HEK293 (cell line): ENCODE results near the gene TCF21.

Experiments used
- CTCF ChIA-PET: fragments of 350-600 bp; formaldehyde crosslinking; extraction: SDS; loops from one replicate; lab custom pipeline; 2021; ENCODE audit warnings: antibody characterized with exemption; lab: Yijun Ruan, JAX
- POLR2A ChIA-PET: fragments of 300-600 bp; formaldehyde crosslinking; extraction: SDS; loops from one replicate; lab custom pipeline; 2020; ENCODE audit warnings: antibody characterized with exemption, inconsistent platforms; lab: Yijun Ruan, JAX
- H3K27ac ChIP-seq: fragments of 200-500 bp; sonication (Bioruptor generic); 2 replicates; pipeline ENCODE4 v1.5.1; 2014; ENCODE audit warnings: low read depth, low read length, control low read depth, inconsistent platforms; ENCODE audit errors: extremely low read depth
- H3K36me3 ChIP-seq, 2 experiments: fragments of 200-500 bp in 1 of 2; sonication (Bioruptor generic) in 1 of 2; 1 replicate in 1 of 2; 2 replicates in 1 of 2; pipeline ENCODE4 v1.5.1; 2014 to 2017; ENCODE audit warnings: inconsistent platforms in 2 of 2, low read length in 2 of 2; ENCODE audit not compliant: control insufficient read depth in 2 of 2, insufficient read depth in 1 of 2
- H3K4me1 ChIP-seq: fragments of 200-500 bp; sonication (Bioruptor generic); 2 replicates; pipeline ENCODE4 v1.5.1; 2014; ENCODE audit warnings: mild to moderate bottlenecking, low read length, inconsistent platforms; ENCODE audit not compliant: control insufficient read depth, insufficient read depth
- H3K4me3 ChIP-seq: 2 replicates; pipeline ENCODE4 v1.5.1; 2011; ENCODE audit warnings: low read depth, mild to moderate bottlenecking, control low read depth, low read length, moderate library complexity
- H3K9me3 ChIP-seq: fragments of 200-500 bp; sonication (Bioruptor generic); 2 replicates; pipeline ENCODE4 v1.5.1; 2014; ENCODE audit warnings: low read depth, low read length, inconsistent platforms; ENCODE audit not compliant: control insufficient read depth, insufficient read depth
- BCL11A ChIP-seq: fragments of 450-650 bp; formaldehyde crosslinking; IDR thresholded peaks from 2 replicates; pipeline ENCODE4 v1.5.1; 2016; ENCODE audit warnings: low read depth, missing biosample characterization, missing genetic modification characterization
- BCL11B ChIP-seq: fragments of 450-650 bp; formaldehyde crosslinking; IDR thresholded peaks from 2 replicates; pipeline ENCODE4 v1.5.1; 2016; ENCODE audit warnings: low read depth, missing biosample characterization, missing genetic modification characterization
- GLIS2 ChIP-seq: fragments of 450-650 bp; formaldehyde crosslinking; IDR thresholded peaks from 2 replicates; pipeline ENCODE4 v1.5.1; 2016; ENCODE audit warnings: missing biosample characterization, missing genetic modification characterization
- IKZF3 ChIP-seq: fragments of 450-650 bp; IDR thresholded peaks from 2 replicates; pipeline ENCODE4 v1.5.0; 2018; ENCODE audit warnings: missing biosample characterization, mild to moderate bottlenecking, missing genetic modification characterization, moderate library complexity
- KLF16 ChIP-seq: fragments of 450-650 bp; formaldehyde crosslinking; IDR thresholded peaks from 2 replicates; pipeline ENCODE4 v1.5.1; 2017; ENCODE audit warnings: missing biosample characterization, missing genetic modification characterization
- KLF8 ChIP-seq: fragments of 450-650 bp; formaldehyde crosslinking; IDR thresholded peaks from 2 replicates; pipeline ENCODE4 v1.5.1; 2016; ENCODE audit warnings: missing biosample characterization, missing genetic modification characterization
- MEIS1 ChIP-seq: sonication (generic); formaldehyde crosslinking; IDR thresholded peaks from 2 replicates; pipeline ENCODE4 v1.8.1; 2022; ENCODE audit warnings: missing genetic modification reagents, mild to moderate bottlenecking, borderline replicate concordance
- MZF1 ChIP-seq: fragments of 450-650 bp; formaldehyde crosslinking; IDR thresholded peaks from 2 replicates; pipeline ENCODE4 v1.5.1; 2017; ENCODE audit warnings: missing biosample characterization, missing genetic modification characterization, borderline replicate concordance
- REST ChIP-seq: fragments of 450-650 bp; formaldehyde crosslinking; IDR thresholded peaks from 2 replicates; pipeline ENCODE4 v1.5.1; 2016; ENCODE audit warnings: missing biosample characterization, missing genetic modification characterization
- SALL2 ChIP-seq: fragments of 450-650 bp; formaldehyde crosslinking; IDR thresholded peaks from 2 replicates; pipeline ENCODE4 v1.5.0; 2017; ENCODE audit warnings: missing biosample characterization, mild to moderate bottlenecking, missing genetic modification characterization, borderline replicate concordance
- SCRT2 ChIP-seq: fragments of 450-650 bp; formaldehyde crosslinking; IDR thresholded peaks from 2 replicates; pipeline ENCODE4 v1.5.1; 2016; ENCODE audit warnings: missing biosample characterization, missing genetic modification characterization
- TRIM28 ChIP-seq: IDR thresholded peaks from 2 replicates; pipeline ENCODE4 v1.6.1; 2011; ENCODE audit warnings: low read length, control low read depth, borderline replicate concordance
- ZBTB17 ChIP-seq: fragments of 450-650 bp; formaldehyde crosslinking; IDR thresholded peaks from 2 replicates; pipeline ENCODE4 v1.5.1; 2016; ENCODE audit warnings: missing biosample characterization, missing genetic modification characterization
- ZBTB20 ChIP-seq: fragments of 450-650 bp; formaldehyde crosslinking; IDR thresholded peaks from 2 replicates; pipeline ENCODE4 v1.5.1; 2016; ENCODE audit warnings: missing biosample characterization, missing genetic modification characterization
- ZBTB8A ChIP-seq: fragments of 450-650 bp; formaldehyde crosslinking; IDR thresholded peaks from 2 replicates; pipeline ENCODE4 v1.5.1; 2016; ENCODE audit warnings: missing biosample characterization, missing genetic modification characterization
- ZIC2 ChIP-seq: fragments of 450-650 bp; formaldehyde crosslinking; IDR thresholded peaks from 2 replicates; pipeline ENCODE4 v1.5.1; 2016; ENCODE audit warnings: missing biosample characterization, missing genetic modification characterization
- ZNF140 ChIP-seq: fragments of 450-650 bp; formaldehyde crosslinking; IDR thresholded peaks from 2 replicates; pipeline ENCODE4 v1.5.1; 2016; ENCODE audit warnings: missing biosample characterization, missing genetic modification characterization
- ZNF157 ChIP-seq: fragments of 450-650 bp; formaldehyde crosslinking; IDR thresholded peaks from 2 replicates; pipeline ENCODE4 v1.5.1; 2016; ENCODE audit warnings: missing biosample characterization, missing genetic modification characterization
- ZNF16 ChIP-seq: fragments of 450-650 bp; formaldehyde crosslinking; IDR thresholded peaks from 2 replicates; pipeline ENCODE4 v1.5.1; 2016; ENCODE audit warnings: low read depth, missing biosample characterization, missing genetic modification characterization
- ZNF2 ChIP-seq: fragments of 450-650 bp; formaldehyde crosslinking; IDR thresholded peaks from 2 replicates; pipeline ENCODE4 v1.5.1; 2016; ENCODE audit warnings: missing biosample characterization, missing genetic modification characterization
- ZNF24 ChIP-seq: fragments of 450-650 bp; formaldehyde crosslinking; IDR thresholded peaks from 2 replicates; pipeline ENCODE4 v1.5.1; 2016; ENCODE audit warnings: missing biosample characterization, missing genetic modification characterization
- ZNF311 ChIP-seq: fragments of 450-650 bp; formaldehyde crosslinking; IDR thresholded peaks from 2 replicates; pipeline ENCODE4 v1.5.1; 2017; ENCODE audit warnings: missing biosample characterization, missing genetic modification characterization, borderline replicate concordance
- ZNF366 ChIP-seq: fragments of 450-650 bp; formaldehyde crosslinking; conservative IDR thresholded peaks from 2 replicates; pipeline ENCODE4 v1.5.1; 2016; ENCODE audit warnings: missing biosample characterization, missing genetic modification characterization
- ZNF391 ChIP-seq: fragments of 450-650 bp; formaldehyde crosslinking; IDR thresholded peaks from 2 replicates; pipeline ENCODE4 v1.5.1; 2016; ENCODE audit warnings: low read depth, missing biosample characterization, missing genetic modification characterization, borderline replicate concordance
- ZNF423 ChIP-seq: fragments of 450-650 bp; formaldehyde crosslinking; IDR thresholded peaks from 2 replicates; pipeline ENCODE4 v1.5.1; 2016; ENCODE audit warnings: missing biosample characterization, missing genetic modification characterization
- ZNF654 ChIP-seq: fragments of 450-650 bp; formaldehyde crosslinking; IDR thresholded peaks from 2 replicates; pipeline ENCODE4 v1.5.1; 2016; ENCODE audit warnings: low read depth, missing biosample characterization, missing genetic modification characterization
- ZNF660 ChIP-seq: fragments of 450-650 bp; IDR thresholded peaks from 2 replicates; pipeline ENCODE4 v1.5.1; 2018; ENCODE audit warnings: missing biosample characterization, mild to moderate bottlenecking, missing genetic modification characterization
- ZNF692 ChIP-seq: fragments of 450-650 bp; formaldehyde crosslinking; IDR thresholded peaks from 2 replicates; pipeline ENCODE4 v1.5.1; 2016; ENCODE audit warnings: missing biosample characterization, missing genetic modification characterization
- ZNF704 ChIP-seq: fragments of 450-650 bp; formaldehyde crosslinking; IDR thresholded peaks from 2 replicates; pipeline ENCODE4 v1.5.1; 2016; ENCODE audit warnings: missing biosample characterization, missing genetic modification characterization
- TF ChIP-seq, protein P1 (sequence below): fragments of 450-650 bp; formaldehyde crosslinking; IDR thresholded peaks from 2 replicates; pipeline ENCODE4 v1.5.1; 2016; ENCODE audit warnings: missing biosample characterization, missing genetic modification characterization
- TF ChIP-seq, protein P2 (sequence below): fragments of 450-650 bp; formaldehyde crosslinking; IDR thresholded peaks from 2 replicates; pipeline ENCODE4 v1.5.1; 2016; ENCODE audit warnings: missing biosample characterization, missing genetic modification characterization

Gene TCF21

GRCh38 chr6:133916650-133917151 is 27.8 kb downstream of the TCF21 start:
- H3K36me3 ChIP-seq = no peaks in the 10 kb centered on the region
- ChIA-PET CTCF (interaction anchor here (0.6 to 13.5 kb wide), 77 partner anchors 9 to 1223 kb away, joined by 3 to 349 read pairs (median 4); no protein-coding TSS in a partner anchor), POLR2A (no interaction called here)
- no peaks in the 10 kb centered on the region for H3K9me3 ChIP-seq
- H3K4me3 ChIP-seq = no peak overlapping the region
- H3K4me1 ChIP-seq = peaks cover 4% of the 10 kb centered on the region
- no peak overlapping the region for H3K27ac ChIP-seq
- no peak for TF ChIP-seq MZF1 (tag by site-specific recombination)
- TF ChIP-seq ZNF16 (tag by site-specific recombination) = no peak
- TF ChIP-seq ZBTB20 = peak; percentile 18; the same call in 1 of the 2 replicates
- TF ChIP-seq ZNF366 (tag by site-specific recombination) = no peak
- TF ChIP-seq ZIC2 (tag by site-specific recombination) = peak; percentile 50; the same call in 1 of the 2 replicates
- peak; percentile 62; the same call in 1 of the 2 replicates for TF ChIP-seq BCL11A (tag by site-specific recombination)
- peak; percentile 19; the same call in 1 of the 2 replicates for TF ChIP-seq ZBTB8A
- TF ChIP-seq, protein P1, sequence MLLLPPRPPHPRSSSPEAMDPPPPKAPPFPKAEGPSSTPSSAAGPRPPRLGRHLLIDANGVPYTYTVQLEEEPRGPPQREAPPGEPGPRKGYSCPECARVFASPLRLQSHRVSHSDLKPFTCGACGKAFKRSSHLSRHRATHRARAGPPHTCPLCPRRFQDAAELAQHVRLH (tag by site-specific recombination) = peak; percentile 14; the same call in 1 of the 2 replicates
- TF ChIP-seq KLF16 = no peak
- TF ChIP-seq ZNF704 (tag by site-specific recombination) = no peak
- TF ChIP-seq IKZF3 (tag by site-specific recombination) = no peak
- TF ChIP-seq ZNF654 = peak; percentile 99
- TF ChIP-seq ZNF391 (tag by site-specific recombination) = peak; percentile 24; the same call in 1 of the 2 replicates
- no peak for TF ChIP-seq SALL2 (tag by site-specific recombination)
- TF ChIP-seq BCL11B (tag by site-specific recombination) = no peak
- TF ChIP-seq GLIS2 (tag by site-specific recombination) = no peak
- peak; percentile 73 for TF ChIP-seq ZBTB17 (tag by site-specific recombination)
- TF ChIP-seq SCRT2 (tag by site-specific recombination) = no peak
- peak; percentile 87 for TF ChIP-seq TRIM28
- TF ChIP-seq, protein P2, sequence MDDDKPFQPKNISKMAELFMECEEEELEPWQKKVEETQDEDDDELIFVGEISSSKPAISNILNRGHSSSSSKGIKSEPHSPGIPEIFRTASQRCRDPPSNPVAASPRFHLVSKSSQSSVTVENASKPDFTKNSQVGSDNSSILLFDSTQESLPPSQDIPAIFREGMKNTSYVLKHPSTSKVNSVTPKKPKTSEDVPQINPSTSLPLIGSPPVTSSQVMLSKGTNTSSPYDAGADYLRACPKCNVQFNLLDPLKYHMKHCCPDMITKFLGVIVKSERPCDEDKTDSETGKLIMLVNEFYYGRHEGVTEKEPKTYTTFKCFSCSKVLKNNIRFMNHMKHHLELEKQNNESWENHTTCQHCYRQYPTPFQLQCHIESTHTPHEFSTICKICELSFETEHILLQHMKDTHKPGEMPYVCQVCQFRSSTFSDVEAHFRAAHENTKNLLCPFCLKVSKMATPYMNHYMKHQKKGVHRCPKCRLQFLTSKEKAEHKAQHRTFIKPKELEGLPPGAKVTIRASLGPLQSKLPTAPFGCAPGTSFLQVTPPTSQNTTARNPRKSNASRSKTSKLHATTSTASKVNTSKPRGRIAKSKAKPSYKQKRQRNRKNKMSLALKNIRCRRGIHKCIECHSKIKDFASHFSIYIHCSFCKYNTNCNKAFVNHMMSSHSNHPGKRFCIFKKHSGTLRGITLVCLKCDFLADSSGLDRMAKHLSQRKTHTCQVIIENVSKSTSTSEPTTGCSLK = no peak
- TF ChIP-seq ZNF24 (tag by site-specific recombination) = 0 out of 2 replicates have a peak, but pooled peaks have one; percentile 55
- TF ChIP-seq ZNF423 = no peak
- TF ChIP-seq ZNF311 = no peak
- peak; percentile 49 for TF ChIP-seq ZNF692
- TF ChIP-seq ZNF2 (tag by site-specific recombination) = peak; percentile 67; the same call in 1 of the 2 replicates
- TF ChIP-seq REST (tag by site-specific recombination) = no peak; the same call in 1 of the 2 replicates
- peak; percentile 44 for TF ChIP-seq ZNF157 (tag by site-specific recombination)
- no peak for TF ChIP-seq ZNF140 (tag by site-specific recombination)
- 0 out of 2 replicates have a peak, but pooled peaks have one; percentile 15 for TF ChIP-seq KLF8 (tag by site-specific recombination)
- peak; percentile 80 for TF ChIP-seq ZNF660 (tag by site-specific recombination)
- no peak for TF ChIP-seq MEIS1 (CRISPR knock-in tag)
